ENCODE measurements around the gene GSTM5.

GSTM5 gene

GRCh38 chr1:109714661-109715372, 2.8 kb downstream of the GSTM5 start:
- no peak for ATAC-seq
- TF ChIP-seq ARNTL (CRISPR knock-in tag; IDR thresholded peaks at IDR 0.05; ENCODE audit: borderline replicate concordance, low read depth) (no peak), ISL1 (CRISPR knock-in tag; IDR thresholded peaks at IDR 0.05) (no peak), TSHZ2 (CRISPR knock-in tag; IDR thresholded peaks at IDR 0.05) (no peak)

GRCh38 chr1:109716121-109716520, 4.1 kb downstream of the GSTM5 start:
- ATAC-seq = no peak

GRCh38 chr1:109716570-109717090, 4.6 kb downstream of the GSTM5 start:
- no peak for ATAC-seq
- TF ChIP-seq CSDC2 (CRISPR knock-in tag; IDR thresholded peaks at IDR 0.05) (no peak), RARB (CRISPR knock-in tag; IDR thresholded peaks at IDR 0.05) (no peak), TOX (CRISPR knock-in tag; IDR thresholded peaks at IDR 0.05; ENCODE audit: borderline replicate concordance) (no peak), TSHZ2 (CRISPR knock-in tag; IDR thresholded peaks at IDR 0.05) (no peak), TCF4 (CRISPR knock-in tag; IDR thresholded peaks at IDR 0.05; ENCODE audit: borderline replicate concordance) (no peak), ISL1 (CRISPR knock-in tag; IDR thresholded peaks at IDR 0.05) (no peak), PPARA (CRISPR knock-in tag; IDR thresholded peaks at IDR 0.05; ENCODE audit: borderline replicate concordance) (no peak), ESRRG (CRISPR knock-in tag; IDR thresholded peaks at IDR 0.05) (no peak), ZC3H10 (CRISPR knock-in tag; IDR thresholded peaks at IDR 0.05) (no peak), ZFP3 (CRISPR knock-in tag; IDR thresholded peaks at IDR 0.05) (no peak), BACH2 (CRISPR knock-in tag; IDR thresholded peaks at IDR 0.05; ENCODE audit: borderline replicate concordance) (no peak), CSRNP3 (CRISPR knock-in tag; IDR thresholded peaks at IDR 0.05) (no peak), OSR1 (CRISPR knock-in tag; IDR thresholded peaks at IDR 0.05) (no peak), POU6F1 (CRISPR knock-in tag; IDR thresholded peaks at IDR 0.05; ENCODE audit: borderline replicate concordance, low read depth) (no peak), ZNF70 (CRISPR knock-in tag; IDR thresholded peaks at IDR 0.05) (no peak), CREB5 (CRISPR knock-in tag; IDR thresholded peaks at IDR 0.05; ENCODE audit: low read depth) (no peak), GLIS3 (CRISPR knock-in tag; IDR thresholded peaks at IDR 0.05) (no peak), ZNF565 (CRISPR knock-in tag; conservative IDR thresholded peaks at IDR 0.05; ENCODE audit: low read depth) (no peak)

More at GRCh38 chr1:109716121-109716520, 4.1 kb downstream of the GSTM5 start:
- TF ChIP-seq CSDC2 (CRISPR knock-in tag; IDR thresholded peaks at IDR 0.05) (no peak), PPARA (CRISPR knock-in tag; IDR thresholded peaks at IDR 0.05; ENCODE audit: borderline replicate concordance) (no peak), ZFP30 (CRISPR knock-in tag; IDR thresholded peaks at IDR 0.05) (no peak), ISL1 (CRISPR knock-in tag; IDR thresholded peaks at IDR 0.05) (no peak), ARNTL (CRISPR knock-in tag; IDR thresholded peaks at IDR 0.05; ENCODE audit: borderline replicate concordance, low read depth) (no peak)
